Right ventricle myocardium superior (tissue), 1 donor: Measurements from ENCODE around the gene PLK5. TPM values are rescaled to one million over a fixed set of nuclear protein-coding genes. Genes with fewer than 3 reads are reported as not detected.
"Not testable (repeated sequence)": the region's sequence is repeated elsewhere in the genome, so short reads cannot be mapped to it uniquely, and the experiment has no call there.

Experiments
- ATAC-seq: fragments of 200-7000 bp; cut with Tn5 transposase; one replicate; pipeline ENCODE4 v1.9.1; 2020; ENCODE audit warnings: mild to moderate bottlenecking; ENCODE audit not compliant: poor library complexity
- DNase-seq: peaks from one replicate; pipeline ENCODE4 v3.0.0-alpha.2; 2020
- intact Hi-C: fragments of 100-400 bp; cut with DNase I; formaldehyde crosslinking; loops from one replicate; pipeline ENCODE4 v1.11.2; 2022
- total RNA-seq: library from RNA; stranded (reverse); fragmentation: NEBNext Ultra II Directional; extraction: Animal tissue kit (Norgen Biotek cat#: 25700); gene quantifications from one replicate; pipeline ENCODE4 v1.2.1, GENCODE V29; 2021
- donor health status: DM: no; HTN: yes; CAD: no; lungs with severe emphysema.

PLK5 gene
- total RNA-seq, 1 donor from 2014 or later: not detected

- no peak for ATAC-seq
- intact Hi-C loops: no loop called here
Measured at GRCh38 chr19:1534972-1535371, 11.1 kb downstream of the PLK5 start.

GRCh38 chr19:1535699-1536098 lies 11.8 kb downstream of the PLK5 start:
- intact Hi-C loops, ATAC-seq: not testable (repeated sequence)

More at GRCh38 chr19:1534972-1535371, 11.1 kb downstream of the PLK5 start:
- no peak for DNase-seq

GRCh38 chr19:1538978-1539377 lies 15.1 kb downstream of the PLK5 start:
- no peak for DNase-seq
- intact Hi-C loops: no loop called here
- peak; percentile 15 for ATAC-seq

More at GRCh38 chr19:1535699-1536098, 11.8 kb downstream of the PLK5 start:
- DNase-seq: not testable (repeated sequence)

GRCh38 chr19:1539749-1540148 lies 15.9 kb downstream of the PLK5 start:
- intact Hi-C loops, ATAC-seq, DNase-seq: not testable (repeated sequence)

GRCh38 chr19:1540365-1540925 lies 16.6 kb downstream of the PLK5 start:
- DNase-seq: no peak
- intact Hi-C loops: no loop called here
- peak; percentile 68 for ATAC-seq

- intact Hi-C loops: no loop called here
- DNase-seq (no peak), ATAC-seq (no peak)
Measured at GRCh38 chr19:1549332-1549945, 25.6 kb downstream of the PLK5 start.

- ATAC-seq: no peak
- intact Hi-C loops: no loop called here
- no peak for DNase-seq
Measured at GRCh38 chr19:1551068-1552040, 27.5 kb downstream of the PLK5 start.

- ATAC-seq (no peak), DNase-seq (no peak)
- intact Hi-C loops: no loop called here
Measured at GRCh38 chr19:1553415-1553814, 29.5 kb downstream of the PLK5 start.

GRCh38 chr19:1554968-1555367 lies 31.1 kb downstream of the PLK5 start:
- no peak for ATAC-seq
- intact Hi-C loops: no loop called here
- no peak for DNase-seq

GRCh38 chr19:1555487-1556389 lies 31.9 kb downstream of the PLK5 start:
- ATAC-seq (no peak), DNase-seq (no peak)
- intact Hi-C loops: no loop called here

- intact Hi-C loops: no loop called here
Measured at GRCh38 chr19:1556390-1557070, 32.7 kb downstream of the PLK5 start.

GRCh38 chr19:1558552-1558951 lies 34.7 kb downstream of the PLK5 start:
- DNase-seq: no peak
- intact Hi-C loops: no loop called here
- ATAC-seq: no peak

More at GRCh38 chr19:1556390-1557070, 32.7 kb downstream of the PLK5 start:
- DNase-seq (no peak), ATAC-seq (no peak)

GRCh38 chr19:1560286-1560882 lies 36.5 kb downstream of the PLK5 start:
- ATAC-seq: no peak
- intact Hi-C loops: no loop called here
- no peak for DNase-seq

GRCh38 chr19:1561236-1561842 lies 37.5 kb downstream of the PLK5 start:
- intact Hi-C loops: no loop called here
- DNase-seq: no peak

GRCh38 chr19:1563251-1563650 lies 39.4 kb downstream of the PLK5 start:
- intact Hi-C loops: no loop called here
- ATAC-seq (no peak), DNase-seq (no peak)

More at GRCh38 chr19:1561236-1561842, 37.5 kb downstream of the PLK5 start:
- no peak for ATAC-seq

GRCh38 chr19:1566392-1567115 lies 42.7 kb downstream of the PLK5 start:
- peak; percentile 75 for DNase-seq
- intact Hi-C loops: no loop called here

More at GRCh38 chr19:1566392-1567115, 42.7 kb downstream of the PLK5 start:
- ATAC-seq: peak; percentile 80
